HG02763 (cell line): ENCODE data around the gene DNM3.

Experiments
- ATAC-seq: cut with Tn5 transposase; IDR thresholded peaks from one replicate; pipeline ENCODE4 v1.9.1; 2021; ENCODE audit warnings: mild to moderate bottlenecking, moderate library complexity; ENCODE audit not compliant: unreplicated experiment

The DNM3 gene

GRCh38 chr1:171916315-171916771, 75.0 kb downstream of the DNM3 start:
- no peak for ATAC-seq

GRCh38 chr1:171917331-171917730, 76.0 kb downstream of the DNM3 start:
- no peak for ATAC-seq

GRCh38 chr1:171919891-171920887, 78.9 kb downstream of the DNM3 start:
- no peak for ATAC-seq

- no peak for ATAC-seq
These were observed 81.7 kb downstream of the DNM3 start for GRCh38 chr1:171922999-171923398.

- ATAC-seq: no peak
These were observed 87.8 kb downstream of the DNM3 start for GRCh38 chr1:171929121-171929520.

- no peak for ATAC-seq
These were observed 90.5 kb downstream of the DNM3 start for GRCh38 chr1:171931752-171932151.

- no peak for ATAC-seq
These were observed 93.4 kb downstream of the DNM3 start for GRCh38 chr1:171934664-171935063.

- ATAC-seq: no peak
These were observed 93.8 kb downstream of the DNM3 start for GRCh38 chr1:171935086-171935485.

- no peak for ATAC-seq
These were observed 94.4 kb downstream of the DNM3 start for GRCh38 chr1:171935664-171936063.

- ATAC-seq: no peak
These were observed 96.6 kb downstream of the DNM3 start for GRCh38 chr1:171937938-171938337.

- ATAC-seq: no peak
These were observed 98.4 kb downstream of the DNM3 start for GRCh38 chr1:171939740-171940139.

- no peak for ATAC-seq
These were observed 99.1 kb downstream of the DNM3 start for GRCh38 chr1:171940368-171940767.

GRCh38 chr1:171941920-171942319, 100.6 kb downstream of the DNM3 start:
- no peak for ATAC-seq

- ATAC-seq: no peak
These were observed 102.8 kb downstream of the DNM3 start for GRCh38 chr1:171943973-171944561.

GRCh38 chr1:171948511-171948910, 107.2 kb downstream of the DNM3 start:
- ATAC-seq: no peak

- no peak for ATAC-seq
These were observed 108.0 kb downstream of the DNM3 start for GRCh38 chr1:171949316-171949715.

GRCh38 chr1:171953835-171954234, 112.5 kb downstream of the DNM3 start:
- no peak for ATAC-seq

GRCh38 chr1:171954361-171954760, 113.1 kb downstream of the DNM3 start:
- no peak for ATAC-seq

GRCh38 chr1:171961861-171962260, 120.6 kb downstream of the DNM3 start:
- ATAC-seq: no peak

- no peak for ATAC-seq
These were observed 122.5 kb downstream of the DNM3 start for GRCh38 chr1:171963762-171964161.

- no peak for ATAC-seq
These were observed 124.5 kb downstream of the DNM3 start for GRCh38 chr1:171965777-171966176.
